ENCODE data around the gene UBE2QL1.

The UBE2QL1 gene

GRCh38 chr5:6412811-6413210, 35.8 kb upstream of the UBE2QL1 start:
- Histone ChIP-seq H3K9me2 (replicated peaks; ENCODE audit: insufficient read depth, low read length) (no peaks in the 10 kb centered on the region), H3K27me3 (ENCODE audit: low read length) (no peaks in the 10 kb centered on the region), H3K79me2 (ENCODE audit: insufficient read depth, low read length) (no peaks in the 10 kb centered on the region), H3K36me3 (ENCODE audit: low read length) (no peaks in the 10 kb centered on the region), H3K27ac (ENCODE audit: low read depth, low read length) (no peak overlapping the region), H3K9me3 (ENCODE audit: insufficient read depth, low read length) (no peaks in the 10 kb centered on the region), H3K4me2 (ENCODE audit: low read depth, low read length, poor library complexity, severe bottlenecking) (no peak overlapping the region), H3K4me3 (ENCODE audit: insufficient read depth, low read length, poor library complexity, severe bottlenecking) (no peak overlapping the region), H3K9ac (ENCODE audit: low read length) (no peak overlapping the region), H3F3A (ENCODE audit: insufficient read depth) (no peaks in the 10 kb centered on the region), H4K20me1 (ENCODE audit: low read depth, low read length) (no peaks in the 10 kb centered on the region), H2AFZ (ENCODE audit: low read depth, low read length, severe bottlenecking) (no peak overlapping the region)
- TF ChIP-seq EZH2phosphoT487 (conservative IDR thresholded peaks at IDR 0.05; ENCODE audit: low read length) (no peak), CTCF (IDR thresholded peaks at IDR 0.05; ENCODE audit: insufficient read depth, low read length, poor library complexity, severe bottlenecking) (no peak)

- H2AFZ ChIP-seq (ENCODE audit: low read depth, low read length, severe bottlenecking) = no peak overlapping the region
- no peaks in the 10 kb centered on the region for H4K20me1 ChIP-seq (ENCODE audit: low read depth, low read length)
- no peaks in the 10 kb centered on the region for H3K27me3 ChIP-seq (ENCODE audit: low read length)
- H3K9me2 ChIP-seq (replicated peaks; ENCODE audit: insufficient read depth, low read length) = no peaks in the 10 kb centered on the region
- H3F3A ChIP-seq (ENCODE audit: insufficient read depth) = no peaks in the 10 kb centered on the region
- H3K36me3 ChIP-seq (ENCODE audit: low read length) = no peaks in the 10 kb centered on the region
- no peak overlapping the region for H3K4me2 ChIP-seq (ENCODE audit: low read depth, low read length, poor library complexity, severe bottlenecking)
- TF ChIP-seq EZH2phosphoT487 (conservative IDR thresholded peaks at IDR 0.05; ENCODE audit: low read length) (no peak), CTCF (IDR thresholded peaks at IDR 0.05; ENCODE audit: insufficient read depth, low read length, poor library complexity, severe bottlenecking) (no peak)
- H3K4me3 ChIP-seq (ENCODE audit: insufficient read depth, low read length, poor library complexity, severe bottlenecking) = no peak overlapping the region
- no peak overlapping the region for H3K9ac ChIP-seq (ENCODE audit: low read length)
- no peak overlapping the region for H3K27ac ChIP-seq (ENCODE audit: low read depth, low read length)
- no peaks in the 10 kb centered on the region for H3K9me3 ChIP-seq (ENCODE audit: insufficient read depth, low read length)
- no peaks in the 10 kb centered on the region for H3K79me2 ChIP-seq (ENCODE audit: insufficient read depth, low read length)
Measured at GRCh38 chr5:6417657-6418056, 31.0 kb upstream of the UBE2QL1 start.

- no peak overlapping the region for H3K27ac ChIP-seq (ENCODE audit: low read depth, low read length)
- H3K9me2 ChIP-seq (replicated peaks; ENCODE audit: insufficient read depth, low read length) = no peaks in the 10 kb centered on the region
- no peak overlapping the region for H3K4me2 ChIP-seq (ENCODE audit: low read depth, low read length, poor library complexity, severe bottlenecking)
- H4K20me1 ChIP-seq (ENCODE audit: low read depth, low read length) = no peaks in the 10 kb centered on the region
- no peaks in the 10 kb centered on the region for H3K9me3 ChIP-seq (ENCODE audit: insufficient read depth, low read length)
- H3K27me3 ChIP-seq (ENCODE audit: low read length) = no peaks in the 10 kb centered on the region
- no peak overlapping the region for H3K9ac ChIP-seq (ENCODE audit: low read length)
- TF ChIP-seq CTCF (IDR thresholded peaks at IDR 0.05; ENCODE audit: insufficient read depth, low read length, poor library complexity, severe bottlenecking) (no peak), EZH2phosphoT487 (conservative IDR thresholded peaks at IDR 0.05; ENCODE audit: low read length) (no peak)
- H3K4me3 ChIP-seq (ENCODE audit: insufficient read depth, low read length, poor library complexity, severe bottlenecking) = no peak overlapping the region
- no peaks in the 10 kb centered on the region for H3K79me2 ChIP-seq (ENCODE audit: insufficient read depth, low read length)
- no peaks in the 10 kb centered on the region for H3K36me3 ChIP-seq (ENCODE audit: low read length)
- no peak overlapping the region for H2AFZ ChIP-seq (ENCODE audit: low read depth, low read length, severe bottlenecking)
- no peaks in the 10 kb centered on the region for H3F3A ChIP-seq (ENCODE audit: insufficient read depth)
Measured at GRCh38 chr5:6418679-6419276, 29.9 kb upstream of the UBE2QL1 start.

All from SU-DHL-6 (cell line).